CD4-positive, alpha-beta T cell treated with Interferon gamma for 1 hour (primary cell): ENCODE measurements around the gene IP6K2.
A peak's percentile ranks its signal among the peaks of the same experiment; 100 is the strongest.

Experiments used
- DNase-seq: peaks from one replicate; pipeline ENCODE4 v3.0.0-alpha.2; 2020

IP6K2 gene

GRCh38 chr3:48662753-48663488 is 54.1 kb downstream of the IP6K2 start, which contains the start of gene CELSR3:
Gene CELSR3 (minus strand): TSS chr3:48662886. CDS start chr3:48662634, 252 bp downstream.
- DNase-seq, result peak; percentile 61

GRCh38 chr3:48662145-48662752 is 54.8 kb downstream of the IP6K2 start:
- no peak for DNase-seq

- peak; percentile 39 for DNase-seq
These were observed 55.4 kb downstream of the IP6K2 start for GRCh38 chr3:48661501-48662144.

- DNase-seq, result no peak
These were observed 56.1 kb downstream of the IP6K2 start for GRCh38 chr3:48660800-48661400.

- peak; percentile 23 for DNase-seq
These were observed 60.2 kb downstream of the IP6K2 start for GRCh38 chr3:48656841-48657281.

- peak; percentile 84 for DNase-seq
These were observed 60.8 kb downstream of the IP6K2 start for GRCh38 chr3:48656061-48656840.

GRCh38 chr3:48655606-48656005 is 61.4 kb downstream of the IP6K2 start:
- peak; percentile 42 for DNase-seq

- DNase-seq, result no peak
These were observed 62.0 kb downstream of the IP6K2 start for GRCh38 chr3:48655063-48655462.

GRCh38 chr3:48652923-48653715 is 63.9 kb downstream of the IP6K2 start:
- no peak for DNase-seq

GRCh38 chr3:48651771-48652170 is 65.2 kb downstream of the IP6K2 start:
- no peak for DNase-seq

- no peak for DNase-seq
These were observed 66.3 kb downstream of the IP6K2 start for GRCh38 chr3:48650723-48651122.

- no peak for DNase-seq
These were observed 68.7 kb downstream of the IP6K2 start for GRCh38 chr3:48648188-48648850.

- DNase-seq, result no peak
These were observed 69.3 kb downstream of the IP6K2 start for GRCh38 chr3:48647714-48648113.

GRCh38 chr3:48644898-48645760 is 71.9 kb downstream of the IP6K2 start:
- DNase-seq, result no peak

GRCh38 chr3:48642605-48643004 is 74.4 kb downstream of the IP6K2 start:
- no peak for DNase-seq

GRCh38 chr3:48641396-48641795 is 75.6 kb downstream of the IP6K2 start:
- no peak for DNase-seq

- DNase-seq, result no peak
These were observed 76.9 kb downstream of the IP6K2 start for GRCh38 chr3:48639944-48640606.
